K562 (cell line): ENCODE results near the gene CNPY3. TPM values are rescaled to one million over a fixed set of nuclear protein-coding genes. Genes with fewer than 3 reads are reported as not detected.

Experiments
- BDP1 ChIP-seq: IDR thresholded peaks from 3 replicates; pipeline ENCODE4 v1.6.1; 2011; ENCODE audit not compliant: insufficient read length, insufficient read depth
- CBFB ChIP-seq: sonication (generic); formaldehyde crosslinking; IDR thresholded peaks from 2 replicates; pipeline ENCODE4 v1.4.0; 2020; ENCODE audit warnings: mild to moderate bottlenecking, missing genetic modification reagents
- ELF4 ChIP-seq: fragments of 450-650 bp; formaldehyde crosslinking; IDR thresholded peaks from 2 replicates; pipeline ENCODE4 v1.4.0; 2022; ENCODE audit warnings: missing genetic modification characterization
- HCFC1 ChIP-seq: IDR thresholded peaks from 2 replicates; pipeline ENCODE4 v1.6.1; 2012; ENCODE audit warnings: low read depth, low read length, improper control_type of control experiment
- HDGF ChIP-seq: fragments of 450-650 bp; IDR thresholded peaks from 2 replicates; pipeline ENCODE4 v1.6.1; 2016
- NCOA4 ChIP-seq: fragments of 450-650 bp; IDR thresholded peaks from 2 replicates; pipeline ENCODE4 v1.6.1; 2018; ENCODE audit warnings: mild to moderate bottlenecking; ENCODE audit not compliant: partially characterized antibody
- NONO ChIP-seq, 2 experiments: fragments of 200-400 bp in 1 of 2; fragments of 450-650 bp in 1 of 2; formaldehyde crosslinking in 1 of 2; IDR thresholded peaks; 2 replicates each; pipeline ENCODE4 v1.6.1; 2017; ENCODE audit warnings: low read depth in 2 of 2, mild to moderate bottlenecking in 2 of 2, moderate library complexity in 2 of 2, low read length in 1 of 2
- POLR2G ChIP-seq: fragments of 200-400 bp; formaldehyde crosslinking; IDR thresholded peaks from 2 replicates; pipeline ENCODE4 v1.6.1; 2017; ENCODE audit warnings: low read depth, mild to moderate bottlenecking, antibody characterized with exemption, low read length, moderate library complexity
- RB1 ChIP-seq: fragments of 450-650 bp; IDR thresholded peaks from 2 replicates; pipeline ENCODE4 v1.6.1; 2017; ENCODE audit warnings: low read depth, mild to moderate bottlenecking
- RBFOX2 ChIP-seq: fragments of 200-400 bp; formaldehyde crosslinking; IDR thresholded peaks from 2 replicates; pipeline ENCODE4 v1.6.1; 2017; ENCODE audit warnings: low read depth, mild to moderate bottlenecking, low read length, moderate library complexity
- SMC3 ChIP-seq: conservative IDR thresholded peaks from 2 replicates; pipeline ENCODE4 v1.6.1; 2011; ENCODE audit warnings: low read depth, low read length, improper control_type of control experiment; ENCODE audit not compliant: insufficient read depth
- TRIM24 ChIP-seq, 2 experiments: fragments of 450-650 bp; IDR thresholded peaks; 2 replicates each; pipeline ENCODE4 v1.6.1; 2016
- YY1 ChIP-seq, 3 experiments: IDR thresholded peaks; 2 replicates each; pipeline ENCODE4 v1.6.1; 2011; ENCODE audit warnings: low read length in 2 of 3, mild to moderate bottlenecking in 2 of 3, moderate library complexity in 2 of 3, borderline replicate concordance in 1 of 3, control low read depth in 1 of 3, low read depth in 1 of 3; ENCODE audit not compliant: insufficient read depth in 3 of 3, insufficient replicate concordance in 2 of 3, control insufficient read depth in 1 of 3, insufficient read length in 1 of 3; ENCODE audit errors: extremely low read depth in 1 of 3
- ZNF184 ChIP-seq: sonication (generic); formaldehyde crosslinking; IDR thresholded peaks from 2 replicates; pipeline ENCODE4 v1.5.0; 2020; ENCODE audit warnings: missing genetic modification reagents
- ZNF41 ChIP-seq: fragments of 250-450 bp; sonication (Bioruptor Pico); conservative IDR thresholded peaks from 2 replicates; pipeline ENCODE4 v1.4.0; 2020; ENCODE audit warnings: mild to moderate bottlenecking
- ZNF431 ChIP-seq: sonication (generic); formaldehyde crosslinking; IDR thresholded peaks from 2 replicates; pipeline ENCODE4 v1.8.0; 2022; ENCODE audit warnings: mild to moderate bottlenecking, missing genetic modification reagents
- ZNF766 ChIP-seq: fragments of 200-800 bp; sonication (Bioruptor generic); conservative IDR thresholded peaks from 2 replicates; pipeline ENCODE4 v1.6.1; 2016; ENCODE audit warnings: missing genetic modification characterization, missing compliant biosample characterization
- polyA plus RNA-seq, 8 experiments: library from polyadenylated mRNA; depleted of rRNA in 4 of 8; stranded (reverse) in 5 of 8; unstranded in 3 of 8; fragments of >200 nt; fragmentation: Nextera tagmentation in 2 of 8; fragmentation: Illumina TruSeq in 1 of 8; extraction: Ambion mirVana in 2 of 8; extraction: Trizol in 1 of 8; gene quantifications; 2 replicates each; pipeline versions ENCODE4 v1.2.1 to v1.2.3, GENCODE V29; 2011 to 2014; ENCODE audit warnings: inconsistent platforms in 1 of 8, missing spikeins in 1 of 8
- total RNA-seq, 7 experiments: library from RNA; depleted of rRNA in 6 of 7; stranded (reverse); fragments of >200 nt in 6 of 7; fragmentation: Illumina TruSeq in 2 of 7; extraction: Trizol in 2 of 7; gene quantifications; 2 replicates each; pipeline versions ENCODE4 v1.2.1 to v1.2.3, GENCODE V29; 2011 to 2021; ENCODE audit warnings: low replicate concordance in 1 of 7
- TF ChIP-seq, protein P1 (sequence below): sonication (generic); formaldehyde crosslinking; IDR thresholded peaks from 2 replicates; pipeline ENCODE4 v1.8.1; 2023; ENCODE audit warnings: mild to moderate bottlenecking, missing genetic modification reagents

The CNPY3 gene
- total and polyA plus RNA-seq, 9 of the 15 experiments (the other 6 are each of a cell fraction or from before 2014, with no cell fraction given), result 2.4 to 37.4 (median 21.2) TPM

DNA sequence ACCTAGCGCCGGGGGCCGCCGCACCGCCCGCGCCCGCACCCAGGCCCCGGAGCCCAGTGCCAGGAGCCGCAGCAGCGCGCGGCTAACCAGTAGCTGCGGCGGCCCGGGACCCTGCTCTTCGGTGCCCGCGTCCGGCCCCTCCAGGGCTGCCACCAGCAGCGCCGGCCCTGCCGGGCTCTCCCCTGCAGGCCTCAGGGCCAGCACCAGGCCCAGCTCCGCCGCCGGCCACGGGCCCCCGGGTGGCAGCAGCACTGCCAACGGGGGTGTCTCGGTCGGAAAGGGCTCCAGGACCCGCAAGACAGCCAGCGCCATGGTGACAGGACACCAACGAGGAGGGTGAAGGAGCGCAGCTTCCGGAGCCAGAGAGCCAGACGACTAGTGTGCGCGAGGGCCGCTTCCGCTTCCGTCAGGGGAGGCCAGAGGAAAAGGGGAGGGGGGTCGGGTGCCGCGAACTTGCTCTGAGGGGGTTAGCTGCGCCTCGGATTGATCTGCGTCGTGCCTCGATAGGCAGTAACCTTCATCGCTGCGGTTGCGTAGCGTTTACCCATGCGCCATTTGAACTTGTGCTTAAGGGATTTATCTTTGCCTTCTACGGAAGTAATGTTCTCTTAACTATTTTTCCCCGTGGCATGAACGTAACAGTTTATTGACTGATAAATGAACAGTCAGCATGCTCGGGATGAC, 49.7 kb downstream of the CNPY3 start, which contains the start of gene PEX6 (continued):
- TF ChIP-seq ELF4, result peak; percentile 2; the same call in 1 of the 2 replicates
- TF ChIP-seq CBFB, result no peak
- TF ChIP-seq ZNF184, result no peak
- TF ChIP-seq BDP1, result no peak
- no peak for TF ChIP-seq NCOA4
- TF ChIP-seq ZNF431 (CRISPR knock-in tag), result no peak
- TF ChIP-seq RBFOX2, result peak; percentile 99
- TF ChIP-seq HDGF, result peak; percentile 81; the same call in 1 of the 2 replicates
- peak; percentile 73; the same call in 1 of the 2 replicates for TF ChIP-seq ZNF766 (CRISPR knock-in tag)
- TF ChIP-seq HCFC1, result peak; percentile 60
- TF ChIP-seq SMC3, result no peak
- TF ChIP-seq TRIM24 (IDR thresholded peaks at IDR 0.05), result 0 out of 4 replicates have a peak, but pooled peaks of 1 of the 2 experiments have one; percentile 19
- TF ChIP-seq, protein P1, sequence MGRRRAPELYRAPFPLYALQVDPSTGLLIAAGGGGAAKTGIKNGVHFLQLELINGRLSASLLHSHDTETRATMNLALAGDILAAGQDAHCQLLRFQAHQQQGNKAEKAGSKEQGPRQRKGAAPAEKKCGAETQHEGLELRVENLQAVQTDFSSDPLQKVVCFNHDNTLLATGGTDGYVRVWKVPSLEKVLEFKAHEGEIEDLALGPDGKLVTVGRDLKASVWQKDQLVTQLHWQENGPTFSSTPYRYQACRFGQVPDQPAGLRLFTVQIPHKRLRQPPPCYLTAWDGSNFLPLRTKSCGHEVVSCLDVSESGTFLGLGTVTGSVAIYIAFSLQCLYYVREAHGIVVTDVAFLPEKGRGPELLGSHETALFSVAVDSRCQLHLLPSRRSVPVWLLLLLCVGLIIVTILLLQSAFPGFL (CRISPR knock-in tag), result no peak
- peak; percentile 45 to 87; a peak in 2 of 4 replicates for TF ChIP-seq NONO (IDR thresholded peaks at IDR 0.05; ENCODE audit: low read depth in 2 of 2, low read length in 1 of 2)
- TF ChIP-seq POLR2G, result peak; percentile 98
- TF ChIP-seq ZNF41 (CRISPR knock-in tag), result no peak
- peak in 2 of 3 experiments; percentile 65 to 81 for TF ChIP-seq YY1 (IDR thresholded peaks at IDR 0.05; ENCODE audit: borderline replicate concordance in 1 of 3, control insufficient read depth in 1 of 3, extremely low read depth in 1 of 3, insufficient read depth in 3 of 3, insufficient read length in 1 of 3, insufficient replicate concordance in 2 of 3, low read depth in 1 of 3, low read length in 2 of 3)
- 0 out of 2 replicates have a peak, but pooled peaks have one; percentile 49 for TF ChIP-seq RB1
